HCT116 (cell line): Measurements from ENCODE around the gene PRPS1L1. TPM values are rescaled to one million over a fixed set of nuclear protein-coding genes. Genes with fewer than 3 reads are reported as not detected.
A peak's percentile ranks its signal among the peaks of the same experiment; 100 is the strongest.

Source experiments
- ATAC-seq: fragments of 200-7000 bp; cut with Tn5 transposase; 2 replicates; pipeline ENCODE4 v1.9.1; 2020; ENCODE audit warnings: mild to moderate bottlenecking, moderate library complexity
- BruUV-seq: library from RNA; stranded (reverse); fragments of 400-500 nt; replicated peaks from 2 replicates; lab custom pipeline; 2021; lab: Mats Ljungman, UMichigan
- CTCF ChIA-PET: fragments of 300-600 bp; sonication (Branson Sonifier 250); formaldehyde crosslinking; loops from one replicate; lab custom pipeline; 2021; ENCODE audit warnings: antibody characterized with exemption; lab: Charles Lee
- POLR2A ChIA-PET: fragments of 300-600, 350-600 bp; sonication (Branson Sonifier 250); formaldehyde crosslinking; loops from one replicate; lab custom pipeline; 2021; ENCODE audit warnings: antibody characterized with exemption; lab: Charles Lee
- RAD21 ChIA-PET, 2 experiments: fragments of 300-600 bp; sonication (Branson Sonifier 250); formaldehyde crosslinking; loops; one replicate each; lab custom pipeline; 2023; ENCODE audit warnings: low total read pairs in 2 of 2; ENCODE audit not compliant: uncharacterized antibody in 2 of 2, unreplicated experiment in 2 of 2, low non-redundant PET in 1 of 2; lab: Charles Lee
- DNase-seq: peaks from one replicate; pipeline ENCODE4 v3.0.0-alpha.2; 2010; ENCODE audit warnings: low read depth, low spot score
- H2AFZ ChIP-seq: fragments of 200-600 bp; shearing (Covaris generic), sonication (generic); 2 replicates; pipeline ENCODE4 v1.6.1; 2017; ENCODE audit warnings: low read depth, mixed run types, mixed read lengths, antibody characterized with exemption, low read length; ENCODE audit not compliant: poor library complexity, severe bottlenecking
- H3K27ac ChIP-seq: 2 replicates; pipeline ENCODE4 v1.5.1; 2012; ENCODE audit warnings: low read depth, low read length
- H3K27me3 ChIP-seq: fragments of 200-600 bp; sonication (generic); 2 replicates; pipeline ENCODE4 v1.6.1; 2016; ENCODE audit warnings: mixed run types, low read length, mixed read lengths; ENCODE audit not compliant: insufficient read depth
- H3K36me3 ChIP-seq, 2 experiments: fragments of 200-500 bp in 1 of 2; fragments of 200-600 bp in 1 of 2; sonication (Bioruptor generic) in 1 of 2; sonication (generic) in 1 of 2; 2 replicates each; pipeline versions ENCODE4 v1.5.1 to v1.6.1; 2014 to 2016; ENCODE audit warnings: low read length in 2 of 2, inconsistent platforms in 1 of 2, mixed read lengths in 1 of 2, mixed run types in 1 of 2; ENCODE audit not compliant: insufficient read depth in 2 of 2, control insufficient read depth in 1 of 2
- H3K4me1 ChIP-seq, 2 experiments: fragments of 200-600 bp in 1 of 2; sonication (generic) in 1 of 2; 2 replicates each; pipeline versions ENCODE4 v1.5.1 to v1.6.1; 2012 to 2017; ENCODE audit warnings: low read length in 2 of 2, inconsistent platforms in 1 of 2, mild to moderate bottlenecking in 1 of 2, mixed read lengths in 1 of 2, mixed run types in 1 of 2, moderate library complexity in 1 of 2; ENCODE audit not compliant: insufficient read depth in 2 of 2, control insufficient read depth in 1 of 2
- H3K4me2 ChIP-seq: fragments of 200-600 bp; sonication (generic); 2 replicates; pipeline ENCODE4 v1.6.1; 2017; ENCODE audit warnings: mixed run types, low read length, mixed read lengths
- H3K4me3 ChIP-seq, 2 experiments: fragments of 200-600 bp in 1 of 2; sonication (generic) in 1 of 2; replicated peaks in 1 of 2; 2 replicates each; pipeline ENCODE4 v1.5.1; 2011 to 2016; ENCODE audit warnings: low read length in 2 of 2, control low read depth in 1 of 2, low read depth in 1 of 2, mild to moderate bottlenecking in 1 of 2, mixed read lengths in 1 of 2, mixed run types in 1 of 2
- H3K79me2 ChIP-seq: fragments of 200-600 bp; sonication (generic); 2 replicates; pipeline ENCODE4 v1.6.1; 2017; ENCODE audit warnings: mild to moderate bottlenecking, mixed run types, low read length, moderate library complexity, mixed read lengths; ENCODE audit not compliant: insufficient read depth
- H3K9ac ChIP-seq: fragments of 200-600 bp; sonication (generic); 2 replicates; pipeline ENCODE4 v1.6.1; 2016; ENCODE audit warnings: low read length, mixed read lengths
- H3K9me2 ChIP-seq: fragments of 200-600 bp; sonication (generic), shearing (Covaris generic); 2 replicates; pipeline ENCODE4 v1.6.1; 2017; ENCODE audit warnings: mixed run types, mild to moderate bottlenecking, moderate library complexity; ENCODE audit not compliant: insufficient read depth
- H3K9me3 ChIP-seq, 2 experiments: fragments of 200-500 bp in 1 of 2; fragments of 200-600 bp in 1 of 2; sonication (Bioruptor generic) in 1 of 2; sonication (generic) in 1 of 2; 2 replicates each; pipeline ENCODE4 v1.6.1; 2014 to 2017; ENCODE audit warnings: low read length in 2 of 2, mixed read lengths in 2 of 2, inconsistent platforms in 1 of 2, low read depth in 1 of 2, mild to moderate bottlenecking in 1 of 2, mixed run types in 1 of 2, moderate library complexity in 1 of 2; ENCODE audit not compliant: control insufficient read depth in 1 of 2, insufficient read depth in 1 of 2
- H4K20me1 ChIP-seq: fragments of 200-600 bp; sonication (generic), shearing (Covaris generic); 2 replicates; pipeline ENCODE4 v1.6.1; 2017; ENCODE audit warnings: mixed run types, mild to moderate bottlenecking, moderate library complexity; ENCODE audit not compliant: insufficient read depth
- EZH2 ChIP-seq: fragments of 200-600 bp; sonication (generic); IDR thresholded peaks from 2 replicates; pipeline ENCODE4 v1.6.1; 2017; ENCODE audit warnings: antibody characterized with exemption, mixed run types
- EZH2phosphoT487 ChIP-seq: fragments of 200-600 bp; IDR thresholded peaks from 2 replicates; pipeline ENCODE4 v1.6.1; 2018; ENCODE audit warnings: antibody characterized with exemption, borderline replicate concordance
- POLR2A ChIP-seq: IDR thresholded peaks from 2 replicates; pipeline ENCODE4 v1.7.0; 2011; ENCODE audit warnings: borderline replicate concordance; ENCODE audit not compliant: insufficient read depth, insufficient read length; ENCODE audit errors: extremely low read depth
- RAD21 ChIP-seq: IDR thresholded peaks from 2 replicates; pipeline ENCODE4 v1.6.1; 2012; ENCODE audit warnings: low read depth, mild to moderate bottlenecking
- ZFX ChIP-seq: fragments of 450-650 bp; IDR thresholded peaks from 2 replicates; pipeline ENCODE4 v1.6.1; 2017
- ZNF274 ChIP-seq: fragments of 200-500 bp; sonication (Bioruptor generic); IDR thresholded peaks from 2 replicates; pipeline ENCODE4 v1.6.1; 2014; ENCODE audit warnings: mild to moderate bottlenecking, low read depth, low read length, inconsistent platforms
- intact Hi-C: fragments of 100-400 bp; cut with micrococcal nuclease; formaldehyde crosslinking; loops from 2 replicates; pipeline ENCODE4 v1.10.0; 2022
- total RNA-seq: library from RNA; stranded (reverse); gene quantifications from one replicate; pipeline ENCODE4 v1.2.1, GENCODE V29; 2021; ENCODE audit not compliant: unreplicated experiment

Gene PRPS1L1
- total RNA-seq, 1 experiment from 2014 or later = not detected

DNA sequence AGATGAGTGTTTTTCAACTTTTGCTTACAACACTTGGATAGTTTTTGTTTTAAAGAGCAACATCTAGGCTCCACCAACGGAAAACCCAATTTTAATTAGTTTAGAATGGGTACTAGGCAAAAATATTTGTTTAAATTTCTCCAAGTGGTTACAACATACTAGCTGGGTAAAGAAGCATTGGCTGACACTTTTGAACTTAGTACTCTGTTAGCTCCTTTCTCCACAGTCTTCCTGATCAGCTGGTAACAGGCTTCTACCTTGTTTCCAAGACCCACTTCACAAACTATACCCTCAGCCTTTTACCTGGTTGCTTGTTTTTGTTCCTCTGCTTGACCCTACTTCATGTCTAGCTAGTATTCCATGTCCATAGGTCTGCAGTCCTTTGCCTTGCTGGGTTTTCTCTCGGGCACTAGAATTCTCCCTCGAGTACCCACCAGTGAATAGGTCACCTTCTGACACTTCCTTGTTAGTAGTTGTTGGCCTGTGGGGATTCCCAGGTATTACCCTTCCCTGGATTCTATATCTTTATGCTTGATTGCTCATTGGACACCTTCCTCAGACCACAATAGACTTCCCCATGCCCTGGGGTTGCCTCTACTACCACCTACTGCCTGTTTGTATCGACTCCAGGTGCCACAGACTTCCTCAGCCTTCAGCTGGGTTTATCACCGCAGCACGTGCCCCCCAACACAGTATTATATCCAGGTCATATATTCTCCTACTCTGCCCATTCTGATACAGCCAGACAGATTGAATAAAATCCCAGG is 42.0 kb downstream of the PRPS1L1 start (continued):
- TF ChIP-seq POLR2A = no peak

DNA sequence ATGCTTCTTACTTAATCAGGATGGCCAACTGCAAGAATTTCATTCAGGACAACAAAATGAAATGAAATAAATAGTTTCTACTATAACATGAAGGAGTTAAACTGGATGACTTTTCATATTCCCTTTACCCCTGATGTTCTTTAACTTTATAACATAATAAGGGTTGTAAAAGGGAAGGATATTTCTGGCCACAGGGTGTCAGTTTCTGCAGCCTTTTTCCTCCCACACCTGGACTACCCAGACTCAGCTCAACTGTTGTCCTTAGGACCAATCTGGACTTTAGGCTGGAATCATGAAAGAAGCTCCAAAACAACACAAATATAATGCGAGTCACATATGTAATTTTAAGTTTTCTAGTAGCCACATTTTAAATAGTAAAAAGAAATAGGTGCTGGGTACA is 43.4 kb downstream of the PRPS1L1 start:
- Histone ChIP-seq H3K79me2 (no peaks in the 10 kb centered on the region), H2AFZ (no peak overlapping the region), H3K27ac (no peak overlapping the region), H3K27me3 (no peaks in the 10 kb centered on the region), H3K9me3 (no peaks in the 10 kb centered on the region), H3K4me3 (no peak overlapping the region), H3K9me2 (no peaks in the 10 kb centered on the region), H3K36me3 (no peaks in the 10 kb centered on the region), H3K9ac (no peak overlapping the region), H4K20me1 (no peaks in the 10 kb centered on the region), H3K4me2 (no peak overlapping the region), H3K4me1 (no peaks in the 10 kb centered on the region)
- POLR2A ChIA-PET = no interaction called here
- DNase-seq (no peak), ATAC-seq (no peak)
- intact Hi-C loops = no loop called here
- no peak for TF ChIP-seq EZH2
- peak; percentile 27; the same call in 1 of the 2 replicates for TF ChIP-seq RAD21
- no TSS peak for BruUV-seq
- RAD21 ChIA-PET = no interaction called here
- CTCF ChIA-PET = interaction anchor here (1.2 kb wide), 1 partner anchor 214 kb away, joined by 3 read pairs; no protein-coding TSS in a partner anchor

DNA sequence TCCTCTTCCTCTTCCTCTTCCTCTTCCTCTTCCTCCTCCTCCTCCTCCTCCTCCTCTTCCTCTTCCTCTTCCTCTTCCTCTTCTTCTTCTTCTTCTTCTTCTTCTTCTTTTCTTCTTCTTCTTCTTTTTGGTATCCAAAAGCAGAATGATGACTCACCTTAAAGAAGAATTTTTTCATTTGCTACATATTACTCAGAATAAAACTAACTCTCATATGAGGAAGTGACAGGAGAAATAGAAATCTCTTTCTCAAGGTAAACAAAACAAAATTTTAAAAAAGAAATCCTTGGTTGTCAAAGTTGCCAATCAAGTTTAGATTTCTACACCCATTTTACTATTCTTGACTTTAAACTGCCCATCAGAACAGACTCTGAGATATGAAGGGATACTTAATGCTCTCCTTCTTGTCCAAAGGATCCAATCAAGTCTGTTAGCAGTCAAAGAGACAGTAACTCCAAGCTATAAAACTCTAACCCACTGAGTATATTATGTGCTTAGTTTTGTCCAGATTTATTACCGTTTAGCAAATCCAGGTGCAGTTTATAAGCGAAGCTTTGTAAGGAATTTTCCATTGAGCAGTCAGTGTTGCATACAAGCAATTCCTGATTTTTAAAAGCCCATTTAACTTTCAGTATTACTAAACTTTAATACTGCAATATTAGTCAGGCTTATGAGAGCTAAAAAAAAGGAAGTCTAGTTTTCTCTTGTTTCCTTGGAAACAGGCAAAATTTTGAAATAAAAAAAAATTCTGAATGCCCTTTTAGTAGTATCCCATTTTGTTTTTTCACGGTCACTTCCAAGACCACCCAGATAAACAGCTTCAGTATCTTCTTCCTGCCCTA is 44.2 kb downstream of the PRPS1L1 start:
- Histone ChIP-seq H3K27me3 (no peaks in the 10 kb centered on the region), H3K4me3 (no peak overlapping the region), H3K36me3 (no peaks in the 10 kb centered on the region), H3K27ac (no peak overlapping the region), H3K4me2 (no peak overlapping the region), H2AFZ (no peak overlapping the region), H3K9me3 (no peaks in the 10 kb centered on the region), H3K9ac (no peak overlapping the region), H3K79me2 (no peaks in the 10 kb centered on the region), H3K4me1 (no peaks in the 10 kb centered on the region), H4K20me1 (no peaks in the 10 kb centered on the region), H3K9me2 (no peaks in the 10 kb centered on the region)
- TF ChIP-seq ZNF274 (no peak), EZH2phosphoT487 (no peak), ZFX (no peak)
- ChIA-PET CTCF (no interaction called here), POLR2A (no interaction called here), RAD21 (no interaction called here)
- BruUV-seq = no TSS peak
- ATAC-seq = no peak
- intact Hi-C loops = no loop called here
- no peak for DNase-seq
